Mucosa of gallbladder (tissue), 1 donor: ENCODE data around the gene PRKCH. TPM values are rescaled to one million over a fixed set of nuclear protein-coding genes. Genes with fewer than 3 reads are reported as not detected.
"Not testable (repeated sequence)": the region's sequence is repeated elsewhere in the genome, so short reads cannot be mapped to it uniquely, and the experiment has no call there.

Experiments used
- DNase-seq: peaks from one replicate; pipeline ENCODE4 v3.0.0-alpha.2; 2020; ENCODE audit warnings: low spot score
- total RNA-seq: library from RNA; stranded (reverse); gene quantifications from one replicate; pipeline ENCODE4 v1.2.1, GENCODE V29; 2021
- donor health status: DM: no; HTN: no; CAD: no.

PRKCH gene
- total RNA-seq, 1 donor from 2014 or later = 28.5 TPM

DNA sequence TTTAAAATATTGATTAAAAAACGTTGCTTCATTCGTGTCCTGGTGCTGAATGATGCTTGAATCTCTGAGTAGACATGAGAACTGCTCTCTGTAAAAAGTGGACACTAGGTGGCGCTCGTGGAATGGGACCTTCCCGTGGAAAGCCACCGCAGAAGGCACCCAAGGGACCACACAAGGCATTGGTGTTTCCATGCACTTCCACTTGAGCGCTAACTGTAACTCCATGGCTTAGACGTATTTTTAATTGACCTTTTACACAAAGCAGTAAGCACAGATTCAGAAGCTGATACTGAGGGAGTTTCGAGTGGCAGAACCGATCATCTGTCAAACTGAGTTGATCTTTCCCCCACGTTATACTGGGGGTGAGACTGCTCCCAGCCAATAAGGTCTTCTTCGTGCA lies 135.3 kb downstream of the PRKCH start:
- peak; percentile 89 for DNase-seq

DNA sequence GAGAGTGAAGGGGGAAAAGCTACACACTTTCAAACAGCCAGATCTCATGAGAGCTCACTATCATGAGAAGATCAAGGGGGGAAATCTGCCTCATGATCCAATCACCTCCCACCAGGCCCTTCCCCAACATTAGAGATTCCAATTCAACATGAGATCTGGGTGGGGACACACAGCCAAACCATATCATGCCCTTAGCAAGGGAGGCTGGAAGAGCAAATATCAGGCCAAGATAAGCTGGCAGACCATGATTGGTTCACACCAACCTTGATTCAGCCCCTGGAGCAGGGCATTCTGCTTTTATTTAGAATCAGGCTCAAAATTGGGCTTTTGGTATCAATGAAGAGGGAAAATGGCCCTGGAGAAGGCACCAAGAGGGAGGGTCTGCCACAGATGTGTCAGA lies 137.4 kb downstream of the PRKCH start:
- DNase-seq = no peak

DNA sequence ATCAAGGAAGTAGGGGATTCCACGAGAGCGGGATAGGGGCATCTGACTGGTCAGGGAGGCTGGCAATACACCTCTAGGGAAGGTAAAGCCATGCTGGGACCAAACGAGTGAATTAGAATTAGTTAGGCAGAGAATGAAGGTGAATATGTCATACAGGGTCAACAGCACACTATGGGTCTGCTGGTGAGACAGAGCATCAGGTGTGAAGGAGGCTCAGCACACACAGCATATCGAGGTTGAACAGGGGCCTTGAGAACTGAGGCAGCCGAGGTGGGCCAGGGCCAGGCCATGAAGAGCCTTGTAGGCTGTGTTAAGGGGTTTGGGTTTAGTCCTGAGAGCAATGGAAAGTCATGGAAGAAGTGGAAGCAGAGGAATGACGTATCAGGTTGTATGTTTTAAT lies 137.8 kb downstream of the PRKCH start:
- no peak for DNase-seq

DNA sequence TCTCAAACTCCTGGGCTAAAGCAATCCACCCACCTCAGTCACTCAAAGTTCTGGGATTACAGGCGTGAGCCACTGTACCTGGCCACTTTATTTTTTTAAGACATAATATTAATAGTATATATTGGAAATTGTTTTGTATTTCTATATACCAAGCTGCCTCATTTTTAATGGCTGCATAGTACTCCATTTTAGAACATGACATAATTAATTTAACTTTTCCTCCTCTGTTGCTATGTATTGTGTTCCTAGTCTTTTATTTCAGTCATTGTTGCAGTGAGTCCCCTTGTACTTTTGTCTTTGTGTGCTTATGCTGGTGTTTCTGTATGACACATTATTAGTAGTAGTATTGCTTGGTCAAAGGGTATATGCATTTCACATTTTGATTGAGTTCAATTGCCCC lies 138.7 kb downstream of the PRKCH start:
- no peak for DNase-seq

DNA sequence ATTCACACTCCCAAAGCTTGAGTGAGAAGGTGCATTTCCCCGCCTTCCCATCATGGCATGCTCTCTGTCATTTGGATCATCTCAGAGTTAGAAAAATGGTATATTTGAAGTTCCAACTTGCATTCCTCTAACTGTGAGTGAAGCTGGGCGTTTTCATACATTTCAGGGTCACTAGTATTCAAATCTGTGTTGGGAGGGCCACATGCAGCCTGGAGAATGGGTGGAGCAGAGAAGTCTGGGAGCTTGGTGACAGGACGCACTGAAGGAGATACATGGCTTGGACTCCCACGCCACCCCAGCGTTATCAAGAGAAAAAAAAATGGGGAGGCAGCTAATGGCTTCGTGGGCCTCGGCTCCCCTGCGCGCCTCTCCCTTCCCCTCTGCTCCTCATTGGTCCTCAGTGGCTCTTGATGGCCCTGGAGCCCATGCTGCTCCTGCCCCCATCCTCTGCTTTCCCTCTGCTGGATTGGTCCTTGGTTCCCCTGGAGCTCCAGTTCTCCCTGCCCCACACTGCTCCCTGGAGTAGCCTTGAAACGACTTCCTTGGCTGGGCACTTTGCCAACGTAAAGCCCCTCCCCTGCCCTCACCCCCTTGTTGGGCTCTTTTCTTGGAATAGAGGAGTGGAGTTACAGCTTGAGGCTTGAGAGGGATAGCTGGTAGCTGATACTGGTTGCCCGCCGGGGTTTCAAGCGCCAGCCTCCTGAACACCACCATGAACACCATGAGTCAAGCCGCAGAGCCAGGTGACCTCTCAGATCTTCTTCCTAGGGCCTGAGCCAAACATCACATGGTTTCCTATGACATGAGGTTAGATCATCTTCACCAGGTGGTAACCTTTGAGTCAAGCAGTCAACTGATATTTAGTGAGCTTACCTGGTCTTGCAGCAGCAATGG lies 139.6 kb downstream of the PRKCH start:
- DNase-seq = no peak

DNA sequence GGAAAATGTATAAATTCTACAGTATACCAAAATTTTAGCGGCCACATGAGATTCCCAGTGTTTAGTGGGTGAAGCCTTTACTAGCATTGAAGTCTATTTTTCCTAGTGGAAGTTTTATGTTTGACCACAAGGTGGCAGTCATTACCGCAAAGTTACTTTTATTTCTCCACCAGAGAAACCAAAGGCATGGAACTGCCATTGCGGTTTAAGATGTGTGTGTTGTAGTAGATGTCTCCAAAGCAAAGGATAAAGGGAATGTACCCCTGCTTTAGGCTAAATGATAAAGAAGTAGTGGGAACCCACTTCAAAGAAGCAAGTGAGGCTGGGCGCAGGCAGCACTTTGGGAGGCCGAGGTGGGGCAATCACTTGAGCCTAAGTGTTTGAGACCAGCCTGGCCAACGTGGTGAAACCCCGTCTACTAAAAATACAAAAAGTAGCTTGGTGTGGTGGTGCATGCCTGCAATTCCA lies 140.5 kb downstream of the PRKCH start:
- peak; percentile 65 for DNase-seq

DNA sequence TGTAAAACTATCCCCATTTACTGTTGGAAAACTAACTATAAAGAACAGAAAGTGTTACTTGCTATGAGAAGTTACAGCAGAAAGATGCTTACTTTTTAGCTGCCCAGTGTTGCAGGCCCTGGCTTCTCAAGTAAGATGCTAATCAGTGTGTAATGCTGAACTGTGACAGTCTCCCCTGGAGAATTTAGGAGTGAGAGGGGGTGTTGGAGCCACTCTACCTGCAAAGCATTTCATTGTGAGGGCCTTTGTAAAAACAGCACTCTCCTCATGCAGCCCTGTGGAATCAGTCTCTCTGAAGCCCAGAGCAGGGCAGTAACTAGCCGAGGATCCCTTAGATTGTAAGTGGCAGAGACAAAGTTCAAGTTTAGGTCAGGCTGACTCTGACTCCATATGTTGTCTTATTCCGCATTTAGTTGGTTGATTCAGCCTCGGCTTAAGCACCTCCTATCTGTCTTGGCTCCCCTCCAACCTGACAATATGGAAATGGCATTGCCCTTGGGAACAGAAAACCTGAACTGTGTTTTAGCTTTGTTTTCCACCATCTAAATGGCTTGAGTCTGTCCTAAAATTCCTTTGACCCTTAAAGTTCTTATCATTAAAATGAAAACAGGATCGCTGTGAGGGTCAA lies 141.3 kb downstream of the PRKCH start:
- DNase-seq = no peak

DNA sequence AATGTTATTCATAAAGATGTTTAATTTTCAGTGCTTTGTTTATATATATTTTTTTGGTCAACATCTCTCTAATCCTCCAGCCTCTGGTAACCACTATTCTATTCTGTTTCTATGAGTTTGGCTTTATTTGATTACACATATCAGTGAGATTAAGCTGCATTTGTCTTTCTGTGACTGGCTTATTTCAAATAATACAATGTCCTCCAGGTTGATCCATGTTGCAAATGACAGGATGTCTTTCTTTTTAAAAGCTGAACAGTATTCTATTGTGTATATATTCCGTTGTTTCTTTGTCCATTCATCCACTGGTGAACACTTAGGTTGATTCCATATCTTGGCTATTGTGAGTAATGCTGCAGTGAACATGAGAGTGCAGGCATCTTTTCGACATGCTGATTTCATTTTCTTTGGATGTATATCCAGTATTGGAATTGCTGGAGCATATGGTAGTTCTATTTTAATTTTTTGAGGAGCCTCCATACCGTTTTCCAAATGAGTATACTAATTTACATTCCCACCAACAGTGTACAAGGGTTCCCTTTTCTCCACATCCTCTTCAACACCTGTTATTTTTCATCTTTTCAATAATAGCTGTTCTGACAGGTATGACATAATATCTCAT lies 142.4 kb downstream of the PRKCH start:
- no peak for DNase-seq

DNA sequence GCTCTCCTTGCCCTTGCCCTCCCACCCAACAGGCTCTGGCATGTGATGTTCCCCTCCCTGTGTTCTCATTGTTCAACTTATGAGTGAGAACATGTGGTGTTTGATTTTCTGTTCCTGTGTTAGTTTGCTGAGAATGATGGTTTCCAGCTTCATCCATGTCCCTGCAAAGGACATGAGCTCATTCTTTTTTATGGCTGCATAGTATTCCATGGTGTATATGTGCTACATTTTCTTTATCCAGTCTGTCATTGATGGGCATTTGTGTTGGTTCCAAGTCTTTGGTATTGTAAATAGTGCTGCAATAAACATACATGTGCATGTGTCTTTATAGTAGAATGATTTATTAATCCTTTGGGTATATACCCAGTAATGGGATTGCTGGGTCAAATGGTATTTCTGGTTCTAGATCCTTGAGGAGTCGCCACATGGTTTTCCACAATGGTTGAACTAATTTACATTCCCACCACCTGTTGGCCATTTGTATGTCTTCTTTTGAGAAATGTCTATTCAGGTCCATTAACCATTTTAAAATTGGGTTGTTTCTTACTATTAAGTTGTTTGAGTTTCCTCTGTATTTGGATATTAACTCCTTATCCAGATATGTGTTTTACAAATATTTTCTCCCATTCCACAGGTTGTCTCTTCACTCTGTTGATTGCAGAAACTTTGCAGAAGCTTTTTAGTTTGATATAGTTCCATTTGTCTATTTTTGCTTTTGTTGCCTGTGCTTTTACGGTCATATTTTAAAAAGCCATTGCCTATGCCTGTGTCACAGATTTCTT lies 143.4 kb downstream of the PRKCH start:
- not testable (repeated sequence) for DNase-seq

DNA sequence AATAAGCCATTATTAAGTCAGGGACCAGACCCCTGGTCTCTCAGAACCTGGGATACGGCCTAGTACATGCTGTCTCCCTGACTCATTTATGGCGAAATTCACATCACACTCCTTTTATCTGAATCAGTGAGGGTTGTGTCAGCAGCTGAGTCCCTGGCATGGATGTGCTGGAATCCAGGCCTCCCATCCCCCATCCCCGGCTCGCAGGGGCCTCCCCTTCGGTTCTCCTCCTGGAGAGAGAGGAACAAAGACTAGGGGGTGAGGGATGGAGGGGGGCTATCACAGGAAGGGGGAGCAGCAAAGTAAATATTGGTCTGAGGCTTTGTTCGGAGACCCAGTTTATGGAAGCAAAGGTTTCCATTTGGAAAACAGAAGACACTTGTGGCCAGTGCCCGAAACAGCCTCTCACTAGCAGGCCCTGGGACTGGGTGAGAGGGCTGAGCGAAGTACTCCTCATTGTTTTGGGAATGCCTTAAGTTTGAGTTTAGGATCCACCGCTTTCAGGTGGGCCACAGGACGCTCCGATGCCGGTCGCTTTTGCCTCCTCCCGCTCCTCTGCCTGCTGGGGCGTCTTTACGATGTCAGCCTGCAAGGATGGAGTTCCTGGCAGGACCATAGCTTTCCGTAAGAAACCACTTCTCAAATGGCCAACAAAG lies 145.0 kb downstream of the PRKCH start:
- peak; percentile 76 for DNase-seq

DNA sequence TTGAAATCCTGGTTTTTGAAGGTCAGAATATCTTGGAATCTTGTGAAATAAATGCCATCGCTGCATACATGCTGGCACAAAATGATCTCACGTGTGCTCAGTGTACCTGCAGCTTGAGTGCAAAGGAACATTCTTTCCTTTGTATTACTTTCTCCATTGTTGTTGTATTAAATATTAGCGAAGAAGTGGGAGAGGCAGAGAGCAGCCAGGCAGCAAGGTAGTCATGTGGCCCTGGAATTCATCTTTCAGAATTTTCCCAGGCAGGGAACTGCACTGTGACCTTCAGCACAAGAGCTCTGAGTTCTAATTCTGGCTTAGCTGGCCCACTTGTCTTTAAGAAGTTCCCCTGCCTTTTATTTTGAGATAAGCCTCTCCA lies 145.5 kb downstream of the PRKCH start:
- peak; percentile 55 for DNase-seq

DNA sequence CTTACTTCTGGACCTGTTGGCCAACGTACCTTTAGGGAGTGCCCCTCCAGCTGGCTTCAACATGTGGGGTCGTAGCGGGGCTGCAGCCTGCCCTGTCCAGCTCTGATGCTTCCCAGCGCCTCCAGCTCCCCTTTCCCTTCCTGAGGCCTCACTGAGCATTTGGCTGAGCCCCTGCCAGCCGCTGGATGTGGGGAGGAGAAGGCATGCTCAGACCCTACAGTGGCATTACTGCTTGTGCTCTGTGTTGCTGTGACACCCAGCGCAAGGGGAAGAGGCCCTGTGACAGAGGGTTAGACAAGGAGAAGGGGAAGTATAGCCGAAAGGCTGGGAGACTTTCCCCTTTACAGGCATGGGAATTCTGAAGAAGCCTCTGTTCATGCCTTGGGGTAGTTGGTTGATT lies 145.9 kb downstream of the PRKCH start:
- peak; percentile 9 for DNase-seq

DNA sequence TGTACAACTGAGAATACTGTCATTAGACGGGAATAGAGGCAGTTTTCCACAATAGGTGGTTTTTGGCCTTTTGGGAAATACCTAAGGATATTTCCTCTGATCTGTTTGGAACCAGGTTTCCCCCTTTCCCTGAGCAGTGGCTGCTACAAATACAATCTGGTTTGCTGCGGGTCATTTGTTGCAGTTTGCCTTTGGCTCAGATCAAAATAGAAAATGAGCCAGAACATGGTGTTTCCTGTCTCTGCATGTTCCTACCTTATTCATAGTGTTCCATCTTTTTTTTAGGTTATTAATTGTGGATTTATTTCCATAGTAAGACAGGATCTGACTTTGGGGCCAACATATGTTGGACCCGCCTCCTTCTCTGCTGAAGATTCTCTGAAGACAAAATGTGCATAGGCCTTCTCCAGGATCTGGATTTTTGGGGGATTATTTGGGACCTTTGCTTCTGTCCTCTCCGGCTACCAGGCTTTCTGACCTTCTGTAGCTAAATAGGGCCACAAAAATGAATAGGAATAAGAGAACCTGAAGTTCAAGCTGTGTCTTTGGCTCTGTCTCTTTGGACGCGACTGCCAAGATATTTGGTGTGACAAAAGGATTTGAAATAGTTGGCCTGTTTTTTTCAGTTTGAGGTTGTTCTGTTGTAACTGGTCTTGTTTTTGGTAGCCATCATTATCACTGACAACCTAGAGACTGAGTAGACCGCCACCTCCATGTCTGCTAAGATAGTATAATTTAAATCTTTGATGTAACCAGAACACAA lies 146.9 kb downstream of the PRKCH start:
- no peak for DNase-seq

DNA sequence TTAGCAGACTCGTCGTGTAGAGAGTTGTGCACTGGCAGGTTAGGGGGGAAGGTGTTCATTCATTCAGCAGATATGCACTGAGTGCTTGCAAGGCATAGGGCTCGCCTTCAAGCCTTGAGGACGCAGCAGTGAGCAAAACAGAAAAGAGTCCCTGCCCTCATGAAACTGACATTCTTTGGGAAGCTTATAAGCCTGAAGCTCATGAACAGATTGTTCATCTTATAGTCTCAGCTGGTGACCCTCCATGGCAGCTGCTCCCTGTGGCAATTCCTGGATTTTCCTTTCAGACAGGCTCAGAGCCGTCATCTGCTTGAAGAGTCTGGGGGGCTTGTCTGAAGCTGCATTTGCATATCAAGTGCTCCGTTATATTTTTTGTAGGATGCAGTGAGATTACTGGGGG lies 148.4 kb downstream of the PRKCH start:
- DNase-seq = no peak

DNA sequence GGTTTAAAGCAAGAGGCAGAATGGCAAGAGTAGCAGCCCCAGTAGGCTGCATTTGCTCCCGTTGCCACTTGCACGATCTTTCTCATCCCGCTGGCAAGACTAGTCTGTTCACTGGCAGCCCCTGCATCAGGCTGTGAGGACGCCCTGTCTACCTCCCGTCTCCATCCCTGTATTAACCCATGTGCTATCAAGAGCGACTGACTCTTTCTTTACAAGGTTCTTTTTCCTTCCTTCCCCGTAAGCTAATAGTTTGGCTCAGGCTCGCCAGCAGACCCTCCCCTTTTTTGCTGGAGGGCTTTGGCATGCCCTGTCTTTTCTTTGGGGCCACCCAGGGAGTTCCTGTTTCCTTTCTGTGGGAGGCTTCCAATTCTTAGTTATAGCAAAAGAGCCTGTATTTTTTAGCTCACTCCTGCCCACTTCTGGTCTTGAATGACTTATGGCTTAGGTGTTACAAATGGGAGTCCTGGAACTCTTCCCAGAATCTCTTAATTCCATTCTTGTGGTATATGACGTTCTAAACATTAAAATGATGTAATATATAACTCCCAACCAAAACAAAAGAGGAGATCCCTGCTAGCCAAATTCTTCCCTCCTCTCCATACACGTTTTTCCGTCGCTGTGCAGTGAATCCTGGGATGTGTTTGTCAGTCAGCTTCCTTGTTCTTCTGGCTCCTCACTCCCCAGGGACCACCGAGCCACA lies 149.0 kb downstream of the PRKCH start:
- no peak for DNase-seq

DNA sequence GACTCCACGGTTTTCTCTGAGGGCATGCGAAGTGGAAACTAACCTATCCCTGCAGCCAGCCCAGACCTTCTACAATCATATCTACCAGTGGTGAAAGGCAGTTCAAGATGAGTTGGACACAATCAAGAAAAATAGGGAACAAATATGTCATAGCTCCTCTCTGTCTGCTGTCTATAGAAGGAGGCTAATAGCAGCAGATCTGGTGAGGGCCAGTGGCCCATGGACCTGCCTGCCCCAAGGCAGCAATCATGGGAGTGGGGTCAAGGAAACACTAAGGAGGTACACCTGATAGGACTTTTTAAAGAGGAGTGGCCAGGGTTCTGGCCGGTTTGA lies 149.5 kb downstream of the PRKCH start:
- no peak for DNase-seq

DNA sequence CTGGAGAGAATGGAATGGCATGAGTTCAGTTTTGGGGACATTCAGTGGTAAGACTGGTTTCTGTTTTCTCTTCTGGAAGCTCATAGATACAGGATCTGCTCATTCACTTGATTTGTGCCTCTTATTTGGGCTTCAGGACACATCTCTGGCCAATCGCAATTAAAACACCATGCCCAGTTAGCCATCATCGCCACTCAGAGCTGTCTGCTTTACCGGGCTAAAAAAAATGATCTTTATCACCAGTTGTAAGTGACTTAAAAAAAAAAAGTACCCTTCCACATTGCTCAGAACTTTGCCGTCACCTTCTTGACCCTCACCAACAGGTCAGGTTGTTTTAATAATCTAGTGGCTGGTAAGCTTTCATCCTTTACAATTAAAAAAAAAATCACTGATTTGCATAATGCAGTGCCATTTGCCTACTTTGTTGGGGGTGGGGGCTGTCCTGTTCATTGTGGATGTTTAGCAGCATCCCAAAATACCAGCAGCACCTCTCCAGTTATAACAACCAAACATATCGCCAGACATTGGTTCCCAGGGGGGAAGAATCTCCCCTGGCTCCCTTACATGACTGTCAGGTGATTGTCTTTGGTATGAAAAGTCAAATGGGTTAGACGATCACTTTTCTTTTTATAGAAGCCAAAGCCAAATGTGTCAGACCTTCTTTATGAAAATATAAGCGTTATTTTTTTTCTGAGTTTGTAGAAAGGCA lies 150.1 kb downstream of the PRKCH start:
- DNase-seq = no peak

DNA sequence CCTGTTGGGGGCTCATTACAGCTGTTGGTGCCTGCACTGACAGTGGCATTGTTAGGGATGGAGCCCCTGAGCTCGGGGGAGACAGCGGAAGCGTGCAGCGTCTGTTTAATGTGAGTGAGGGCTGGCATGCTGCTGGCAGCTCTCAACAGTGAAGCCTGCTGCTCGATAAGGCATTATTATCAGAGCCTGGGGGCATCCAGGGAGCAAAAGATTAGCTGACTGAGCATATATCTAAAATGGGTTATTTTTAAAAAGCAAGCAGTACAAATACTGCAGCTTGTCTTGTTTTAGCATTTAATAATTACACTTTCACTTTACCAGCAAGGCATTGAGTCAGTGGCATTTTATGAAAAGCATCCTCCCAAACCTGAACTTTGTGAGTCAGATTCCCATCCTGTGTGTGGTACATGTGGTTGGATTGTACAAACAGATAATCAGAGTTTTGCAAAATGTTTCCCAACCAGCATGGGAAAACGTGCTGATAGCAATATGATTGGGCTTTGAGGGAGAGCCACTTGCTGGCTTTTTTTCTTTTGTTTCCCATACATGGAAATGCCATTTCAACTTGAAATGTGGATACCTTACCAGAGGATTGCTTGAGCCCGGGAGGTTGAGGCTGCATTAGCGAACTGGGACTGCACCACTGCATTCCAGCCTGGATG lies 150.8 kb downstream of the PRKCH start:
- DNase-seq = no peak

DNA sequence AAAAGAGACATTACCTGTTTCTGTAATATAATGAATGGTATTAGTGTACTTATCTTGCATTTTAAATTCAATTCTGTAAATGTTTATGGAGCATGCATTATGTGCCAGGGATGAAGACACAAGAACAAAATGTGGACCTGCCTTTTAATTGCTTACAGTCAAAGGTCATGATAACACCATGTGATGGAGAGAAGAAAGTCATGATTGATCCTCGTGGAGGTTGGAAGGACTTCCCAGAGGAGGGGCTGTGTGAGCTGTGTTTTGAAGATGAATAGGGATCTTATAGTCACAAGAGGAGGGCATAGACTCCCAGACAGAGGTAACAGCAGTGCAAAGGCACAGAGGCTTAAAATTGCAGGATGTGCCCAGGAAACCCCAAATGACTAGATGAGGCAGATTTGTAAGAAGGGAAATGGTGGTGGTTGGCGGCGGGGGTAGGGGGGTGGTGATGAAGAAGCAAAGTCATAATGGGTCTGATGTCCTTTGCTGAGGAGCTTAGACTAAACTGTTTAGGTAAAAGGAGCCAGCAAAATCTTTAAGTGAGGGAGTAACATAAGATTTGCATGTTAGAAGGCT lies 151.5 kb downstream of the PRKCH start:
- DNase-seq = no peak
